Naive B cell (primary cell): Measurements from ENCODE around the gene ZNF808. TPM values are rescaled to one million over a fixed set of nuclear protein-coding genes. Genes with fewer than 3 reads are reported as not detected.
A peak's percentile ranks its signal among the peaks of the same experiment; 100 is the strongest.
"Not testable (repeated sequence)": the region's sequence is repeated elsewhere in the genome, so short reads cannot be mapped to it uniquely, and the experiment has no call there.

Experiments used
- ATAC-seq, 2 donors: fragments of 150-1000 bp; cut with Tn5 transposase; 2 replicates each; pipeline ENCODE4 v1.10.0; 2021; ENCODE audit warnings: low read depth in 2 of 2, mild to moderate bottlenecking in 2 of 2, moderate library complexity in 2 of 2
- DNase-seq: peaks from one replicate; pipeline ENCODE4 v3.0.0; 2022
- H3K27ac Mint-ChIP-seq, 6 donors: one replicate each; pipeline ENCODE4 v1.8.0; 2020 to 2022; ENCODE audit warnings: mild to moderate bottlenecking in 6 of 6, mixed read lengths in 6 of 6, moderate library complexity in 5 of 6, inconsistent platforms in 2 of 6
- H3K27me3 Mint-ChIP-seq, 3 donors: one replicate each; pipeline ENCODE4 v1.8.0; 2021 to 2022; ENCODE audit warnings: mixed read lengths in 3 of 3, mild to moderate bottlenecking in 1 of 3
- H3K36me3 Mint-ChIP-seq, 2 donors: one replicate each; pipeline ENCODE4 v1.8.0; 2020 to 2022; ENCODE audit warnings: mixed read lengths in 2 of 2, inconsistent platforms in 1 of 2, mild to moderate bottlenecking in 1 of 2
- H3K4me1 Mint-ChIP-seq, 3 donors: one replicate each; pipeline ENCODE4 v1.8.0; 2020 to 2022; ENCODE audit warnings: mixed read lengths in 3 of 3, inconsistent platforms in 1 of 3, mild to moderate bottlenecking in 1 of 3, moderate library complexity in 1 of 3
- H3K4me3 Mint-ChIP-seq, 8 donors: one replicate each; pipeline ENCODE4 v1.8.0; 2020 to 2022; ENCODE audit warnings: mild to moderate bottlenecking in 8 of 8, mixed read lengths in 8 of 8, moderate library complexity in 8 of 8, inconsistent platforms in 2 of 8
- H3K9me3 Mint-ChIP-seq, 7 donors: one replicate each; pipeline ENCODE4 v1.8.0; 2020 to 2022; ENCODE audit warnings: mixed read lengths in 7 of 7, mild to moderate bottlenecking in 5 of 7, inconsistent platforms in 2 of 7, moderate library complexity in 1 of 7
- polyA plus RNA-seq, 6 donors: library from polyadenylated mRNA; unstranded; fragments of 300-500 nt; fragmentation: Illumina TruSeq; gene quantifications; one replicate each; pipeline ENCODE4 v1.2.3, GENCODE V29; 2021; ENCODE audit warnings: low read depth in 6 of 6

ZNF808 gene
- polyA plus RNA-seq, 6 donors from 2014 or later = 8.8 to 20.2 (median 9.7) TPM; not detected in 1

DNA sequence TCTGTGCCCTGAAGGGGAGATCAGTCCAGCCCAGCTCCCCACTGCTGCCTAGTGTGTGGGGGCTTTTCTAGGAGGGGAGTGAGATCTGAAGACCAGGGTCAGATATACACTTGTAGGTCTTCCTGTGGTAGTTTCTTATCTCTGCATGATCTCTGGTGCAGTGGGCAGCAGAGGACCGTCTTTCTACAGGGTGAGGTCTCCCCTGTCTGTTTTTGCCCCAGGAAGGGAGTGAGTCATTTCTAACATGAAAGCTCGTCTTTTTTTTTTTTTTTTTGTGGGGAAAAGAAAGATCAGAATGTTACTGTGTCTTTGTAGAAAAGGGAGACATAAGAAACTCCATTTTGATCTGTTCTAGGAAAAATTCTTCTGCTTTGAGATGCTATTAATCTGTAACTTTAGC is 8.8 kb upstream of the ZNF808 start:
- no peak for ATAC-seq
- peak overlapping the region in 1 of 6 donors; percentile 18 for H3K27ac Mint-ChIP-seq
- peaks cover 22 to 62% of the 10 kb centered on the region in 2 donors for H3K36me3 Mint-ChIP-seq

DNA sequence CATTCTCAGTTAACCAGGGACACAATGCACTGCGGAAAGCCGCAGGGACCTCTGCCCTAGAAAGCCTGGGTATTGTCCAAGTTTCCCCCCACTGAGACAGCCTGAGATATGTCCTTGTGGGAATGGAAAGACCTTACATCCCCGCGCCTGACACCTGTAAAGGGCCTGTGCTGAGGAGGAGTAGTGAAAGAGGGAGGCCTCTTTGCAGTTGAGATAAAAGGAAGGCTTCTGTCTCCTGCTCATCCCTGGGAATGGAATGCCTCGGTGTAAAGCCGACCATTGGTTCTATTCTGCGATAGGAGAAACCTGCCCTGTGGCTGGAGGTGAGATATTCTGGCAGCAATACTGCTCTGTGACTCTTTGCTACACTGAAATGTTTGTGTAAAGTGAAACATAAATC is 8.3 kb upstream of the ZNF808 start:
- Mint-ChIP-seq H3K36me3 (peaks cover 18 to 62% of the 10 kb centered on the region in 2 donors), H3K9me3 (peaks cover 7 to 79% (median 63%) of the 10 kb centered on the region in 7 donors), H3K27me3 (peaks cover 6 to 33% (median 17%) of the 10 kb centered on the region in 3 donors)
- H3K4me3 Mint-ChIP-seq, H3K4me1 Mint-ChIP-seq, DNase-seq, ATAC-seq, H3K27ac Mint-ChIP-seq: not testable (repeated sequence)

More for the DNA sequence above, 8.8 kb upstream of the ZNF808 start:
- peaks cover 0 to 2% (median 0%) of the 10 kb centered on the region in 3 donors for H3K4me1 Mint-ChIP-seq
- H3K4me3 Mint-ChIP-seq = no peak overlapping the region
- peaks cover 6 to 33% (median 17%) of the 10 kb centered on the region in 3 donors for H3K27me3 Mint-ChIP-seq
- H3K9me3 Mint-ChIP-seq = peaks cover 7 to 85% (median 68%) of the 10 kb centered on the region in 7 donors
- no peak for DNase-seq

DNA sequence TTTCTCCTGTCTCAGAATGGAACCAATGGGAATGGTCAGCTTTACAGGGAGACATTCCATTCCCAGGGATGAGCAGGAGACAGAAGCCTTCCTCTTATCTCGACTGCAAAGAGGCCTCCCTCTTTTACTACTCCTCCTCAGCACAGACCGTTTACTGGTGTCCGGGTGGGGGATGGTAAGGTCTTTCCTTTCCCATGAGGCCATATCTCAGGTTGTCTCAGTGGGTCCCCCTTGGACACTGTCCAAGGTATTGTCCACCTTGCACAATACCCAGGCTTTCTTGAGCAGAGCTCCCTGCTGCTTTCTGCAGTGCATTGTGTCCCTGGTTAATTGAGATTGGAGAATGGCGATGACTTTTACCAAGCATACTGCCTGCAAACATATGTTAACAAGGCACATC is 7.5 kb upstream of the ZNF808 start:
- no peak overlapping the region for H3K4me3 Mint-ChIP-seq
- H3K36me3 Mint-ChIP-seq = peaks cover 18 to 62% of the 10 kb centered on the region in 2 donors
- H3K27ac Mint-ChIP-seq = no peak overlapping the region
- H3K27me3 Mint-ChIP-seq = peaks cover 6 to 33% (median 17%) of the 10 kb centered on the region in 3 donors
- no peaks in the 10 kb centered on the region for H3K4me1 Mint-ChIP-seq
- DNase-seq (no peak), ATAC-seq (no peak)
- peaks cover 7 to 71% (median 56%) of the 10 kb centered on the region in 7 donors for H3K9me3 Mint-ChIP-seq

DNA sequence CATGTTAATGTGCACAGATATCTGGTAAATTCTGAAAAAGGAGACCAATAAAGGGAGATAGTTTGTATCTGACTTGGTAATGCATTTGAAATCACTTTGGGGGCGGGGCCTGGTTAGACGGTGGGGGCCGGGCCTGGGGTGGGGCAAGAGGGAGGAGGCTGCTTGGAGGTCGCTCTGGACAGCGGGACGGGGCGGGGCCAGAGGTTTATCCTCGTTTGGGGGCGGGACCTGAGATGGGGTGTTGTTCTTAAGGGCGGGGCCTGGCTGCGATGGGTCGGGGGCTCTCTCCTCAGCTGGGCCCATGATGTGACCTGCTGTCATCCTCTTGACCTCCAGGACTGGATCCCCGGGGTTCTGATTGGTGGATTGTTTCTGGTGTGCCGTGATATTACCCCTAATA is 4.9 kb upstream of the ZNF808 start:
- Mint-ChIP-seq H3K9me3 (peaks cover 0 to 52% (median 34%) of the 10 kb centered on the region in 7 donors), H3K4me1 (peaks cover 0 to 8% (median 6%) of the 10 kb centered on the region in 3 donors), H3K36me3 (peaks cover 8 to 41% of the 10 kb centered on the region in 2 donors), H3K27me3 (peaks cover 6 to 33% (median 17%) of the 10 kb centered on the region in 3 donors), H3K4me3 (peak overlapping the region in 1 of 8 donors; percentile 41), H3K27ac (no peak overlapping the region)
- ATAC-seq = no peak
- DNase-seq = no peak

DNA sequence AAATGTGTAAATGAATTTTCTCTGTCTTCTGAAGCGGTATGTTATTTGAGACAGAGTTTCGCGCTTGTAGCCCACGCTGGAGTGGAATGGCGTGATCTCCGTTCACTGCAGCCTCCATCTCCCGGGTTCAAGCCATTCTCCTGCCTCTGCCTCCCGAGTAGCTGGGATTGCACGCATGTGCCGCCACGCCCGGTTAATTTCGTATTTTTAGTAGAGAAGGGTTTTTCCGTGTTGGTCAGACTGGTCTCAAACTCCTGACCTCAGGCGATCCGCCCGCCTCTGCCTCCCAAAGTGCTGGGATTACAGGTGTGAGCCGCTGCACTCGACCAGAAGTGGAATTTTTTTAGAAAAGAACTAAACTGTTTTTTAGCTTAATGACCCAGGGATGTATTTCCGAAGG is 3.4 kb upstream of the ZNF808 start:
- H3K36me3 Mint-ChIP-seq = peaks cover 8 to 44% of the 10 kb centered on the region in 2 donors
- ATAC-seq (no peak), DNase-seq (no peak)
- peaks cover 8 to 45% (median 29%) of the 10 kb centered on the region in 7 donors for H3K9me3 Mint-ChIP-seq
- peaks cover 6 to 23% (median 17%) of the 10 kb centered on the region in 3 donors for H3K27me3 Mint-ChIP-seq
- H3K4me3 Mint-ChIP-seq = no peak overlapping the region
- no peak overlapping the region for H3K27ac Mint-ChIP-seq
- peaks cover 13 to 21% (median 18%) of the 10 kb centered on the region in 3 donors for H3K4me1 Mint-ChIP-seq

DNA sequence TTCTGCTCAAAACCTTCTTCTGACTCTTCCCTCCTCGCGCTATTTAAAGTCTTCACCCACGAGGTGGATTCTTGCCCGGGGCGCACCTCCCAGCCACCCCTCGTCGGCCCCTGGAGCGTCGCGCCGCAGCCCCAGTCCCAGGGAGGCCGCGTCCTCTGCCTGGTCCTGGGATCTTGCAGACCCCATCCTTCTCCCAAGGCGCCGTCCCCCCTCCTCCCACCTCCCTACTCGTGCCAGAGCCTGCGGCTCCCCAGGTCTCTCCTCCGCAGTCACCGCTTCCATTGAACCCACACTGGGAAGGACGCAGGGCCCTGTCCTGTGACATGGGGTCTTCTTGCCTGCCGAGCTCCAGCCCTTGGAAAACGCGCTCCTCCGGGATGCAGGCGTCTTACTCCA is 486 bp downstream of the ZNF808 start:
- peak overlapping the region; percentile 91 to 100 (median 98) for H3K4me3 Mint-ChIP-seq

DNA sequence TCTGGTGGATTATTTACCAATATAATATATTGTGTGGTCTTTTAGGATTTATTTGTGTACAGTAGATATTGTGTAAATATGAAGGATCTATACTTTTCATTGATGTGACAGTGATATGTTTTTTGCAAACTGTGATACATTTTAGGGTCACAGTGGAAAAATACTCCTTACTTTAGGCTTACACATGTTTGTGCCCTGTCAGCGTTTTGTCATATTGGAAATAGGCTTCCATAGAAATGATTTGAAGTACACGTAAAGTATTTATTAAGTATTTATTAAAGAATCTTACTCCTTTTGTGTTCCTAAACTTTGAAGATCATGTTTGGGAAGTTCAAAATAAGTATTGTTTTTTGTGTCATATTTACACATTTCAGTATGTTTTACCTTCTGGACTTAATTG is 5.0 kb downstream of the ZNF808 start:
- Mint-ChIP-seq H3K27me3 (no peaks in the 10 kb centered on the region), H3K9me3 (peaks cover 0 to 8% (median 0%) of the 10 kb centered on the region in 7 donors), H3K4me1 (peaks cover 29 to 48% (median 41%) of the 10 kb centered on the region in 3 donors), H3K4me3 (peak overlapping the region in 1 of 8 donors; percentile 67), H3K36me3 (peaks cover 8 to 13% of the 10 kb centered on the region in 2 donors), H3K27ac (no peak overlapping the region)
- DNase-seq (no peak), ATAC-seq (no peak)

More for the DNA sequence above, 486 bp downstream of the ZNF808 start:
- peaks cover 2 to 16% (median 5%) of the 10 kb centered on the region in 7 donors for H3K9me3 Mint-ChIP-seq
- H3K27ac Mint-ChIP-seq = peak overlapping the region; percentile 96 to 100 (median 99)
- H3K36me3 Mint-ChIP-seq = peaks cover 8 to 16% of the 10 kb centered on the region in 2 donors
- peak in 1 of 2 donors; percentile 2 for ATAC-seq
- DNase-seq = no peak
- peaks cover 19 to 23% (median 22%) of the 10 kb centered on the region in 3 donors for H3K4me1 Mint-ChIP-seq
- H3K27me3 Mint-ChIP-seq = no peaks in the 10 kb centered on the region

DNA sequence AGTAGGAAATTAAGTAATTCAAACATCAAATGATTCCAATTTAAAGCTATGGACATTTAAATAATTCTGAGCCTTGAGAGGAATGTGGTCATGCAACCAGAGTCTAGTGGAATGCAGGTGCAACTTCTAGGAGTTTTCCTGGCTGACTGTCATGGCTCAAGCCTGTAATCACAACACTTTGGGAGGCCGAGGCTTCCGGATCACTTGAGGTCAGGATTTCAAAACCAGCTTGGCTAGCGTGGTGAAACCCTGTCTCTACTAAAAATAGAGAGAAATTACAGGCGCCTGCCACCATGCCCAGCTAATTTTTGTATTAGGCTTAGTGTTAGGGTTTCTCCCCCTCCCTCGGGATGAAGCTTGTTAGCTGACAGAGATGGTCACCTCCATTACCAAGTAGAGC is 6.4 kb downstream of the ZNF808 start:
- H3K4me1 Mint-ChIP-seq = peaks cover 25 to 44% (median 37%) of the 10 kb centered on the region in 3 donors
- H3K4me3 Mint-ChIP-seq = peak overlapping the region in 3 of 8 donors; percentile 77 to 95 (median 93)
- no peaks in the 10 kb centered on the region for H3K27me3 Mint-ChIP-seq
- no peak overlapping the region for H3K27ac Mint-ChIP-seq
- H3K36me3 Mint-ChIP-seq = peaks cover 8 to 11% of the 10 kb centered on the region in 2 donors
- DNase-seq (no peak), ATAC-seq (no peak)
- peaks cover 0 to 10% (median 1%) of the 10 kb centered on the region in 7 donors for H3K9me3 Mint-ChIP-seq

DNA sequence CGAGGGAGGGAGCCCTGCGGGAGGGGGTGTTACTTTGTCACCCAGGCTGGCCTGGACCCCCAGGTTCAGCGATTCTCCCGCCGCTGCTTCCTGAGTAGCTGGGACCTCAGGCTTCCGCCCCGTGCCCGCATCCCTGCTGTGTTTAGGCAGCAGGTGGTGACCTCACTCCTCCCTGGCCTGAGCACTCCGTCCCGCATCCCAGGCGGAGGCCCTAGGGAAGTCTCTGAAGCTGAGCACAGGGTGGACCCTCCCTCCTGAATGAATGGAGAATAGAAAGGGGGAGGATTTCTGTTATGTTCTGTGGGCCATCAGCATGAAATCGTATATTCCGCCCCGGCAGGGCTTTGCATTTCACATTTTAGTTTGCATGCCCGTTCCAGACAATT is 7.9 kb downstream of the ZNF808 start:
- peaks cover 0 to 15% (median 2%) of the 10 kb centered on the region in 7 donors for H3K9me3 Mint-ChIP-seq
- peaks cover 22 to 43% (median 33%) of the 10 kb centered on the region in 3 donors for H3K4me1 Mint-ChIP-seq
- H3K36me3 Mint-ChIP-seq = peaks cover 8 to 12% of the 10 kb centered on the region in 2 donors
- DNase-seq, H3K27me3 Mint-ChIP-seq: not testable (repeated sequence)
- peak overlapping the region in 4 of 6 donors; percentile 54 to 96 (median 85) for H3K27ac Mint-ChIP-seq
- H3K4me3 Mint-ChIP-seq = peak overlapping the region; percentile 88 to 98 (median 96)
- ATAC-seq = peak; percentile 3 to 4

DNA sequence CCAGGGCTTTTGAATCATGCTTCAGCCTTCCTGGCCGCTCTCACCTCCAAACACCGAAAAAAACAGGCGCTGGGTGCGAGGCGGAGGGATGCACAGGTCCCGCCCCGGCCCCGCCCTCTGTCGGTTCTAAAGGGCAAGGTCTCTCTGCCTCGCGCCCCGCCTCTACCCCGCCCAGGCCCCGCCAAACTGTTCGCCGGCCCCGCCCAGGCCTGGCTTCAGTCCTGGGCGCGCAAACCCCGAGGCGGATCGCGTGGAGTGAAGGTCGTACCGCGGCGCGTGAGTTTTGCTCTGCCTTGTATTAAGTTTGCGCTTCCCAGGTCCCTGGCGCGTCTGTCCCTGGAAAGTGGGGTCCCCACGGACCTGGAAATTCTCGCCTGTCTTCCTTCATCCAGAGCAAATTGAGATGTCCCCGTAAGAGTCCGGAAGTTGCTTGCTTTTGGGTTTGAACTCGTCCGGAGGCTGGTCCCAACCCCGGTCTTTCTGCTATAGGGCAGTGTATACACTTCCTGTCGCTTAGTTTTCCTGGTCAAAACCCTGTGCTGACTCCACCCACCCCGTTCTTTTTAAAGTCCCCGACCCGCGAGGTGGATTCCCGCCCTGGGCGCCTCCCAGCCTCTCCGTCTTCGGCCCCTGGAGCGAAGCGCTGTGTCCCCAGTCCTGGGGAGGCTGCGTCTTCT is 8.4 kb downstream of the ZNF808 start:
- H3K27ac Mint-ChIP-seq = peak overlapping the region; percentile 79 to 96 (median 92)
- ATAC-seq (peak; percentile 93 to 95), DNase-seq (peak; percentile 72)
- H3K4me3 Mint-ChIP-seq = peak overlapping the region; percentile 88 to 98 (median 96)
- H3K9me3 Mint-ChIP-seq = peaks cover 0 to 20% (median 2%) of the 10 kb centered on the region in 7 donors
- peaks cover 8 to 12% of the 10 kb centered on the region in 2 donors for H3K36me3 Mint-ChIP-seq
- H3K27me3 Mint-ChIP-seq = no peaks in the 10 kb centered on the region
- H3K4me1 Mint-ChIP-seq = peaks cover 22 to 43% (median 33%) of the 10 kb centered on the region in 3 donors

DNA sequence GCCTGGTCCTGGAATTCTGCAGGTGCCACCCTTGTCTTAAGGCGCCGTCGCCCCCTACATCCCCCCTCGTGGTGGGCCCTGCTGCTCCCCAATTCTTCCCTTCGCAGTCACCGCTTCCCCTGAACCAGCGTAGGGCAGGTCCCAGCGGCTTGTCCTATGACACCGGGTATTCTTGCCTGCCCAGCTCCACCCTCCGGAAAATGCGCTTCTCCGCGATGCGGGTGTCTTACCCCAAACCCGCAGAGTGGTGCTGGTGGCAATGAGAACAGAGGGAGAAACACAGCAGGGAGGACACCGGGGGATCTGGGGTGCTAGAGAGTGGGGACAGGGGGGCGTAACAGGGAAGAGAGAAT is 9.0 kb downstream of the ZNF808 start:
- peak; percentile 44 to 46 for ATAC-seq
- peak overlapping the region; percentile 79 to 96 (median 92) for H3K27ac Mint-ChIP-seq
- peaks cover 22 to 43% (median 33%) of the 10 kb centered on the region in 3 donors for H3K4me1 Mint-ChIP-seq
- peak overlapping the region; percentile 88 to 98 (median 96) for H3K4me3 Mint-ChIP-seq
- no peaks in the 10 kb centered on the region for H3K27me3 Mint-ChIP-seq
- DNase-seq = peak; percentile 28
- H3K9me3 Mint-ChIP-seq = peaks cover 0 to 24% (median 2%) of the 10 kb centered on the region in 7 donors
- H3K36me3 Mint-ChIP-seq = peaks cover 8 to 12% of the 10 kb centered on the region in 2 donors

DNA sequence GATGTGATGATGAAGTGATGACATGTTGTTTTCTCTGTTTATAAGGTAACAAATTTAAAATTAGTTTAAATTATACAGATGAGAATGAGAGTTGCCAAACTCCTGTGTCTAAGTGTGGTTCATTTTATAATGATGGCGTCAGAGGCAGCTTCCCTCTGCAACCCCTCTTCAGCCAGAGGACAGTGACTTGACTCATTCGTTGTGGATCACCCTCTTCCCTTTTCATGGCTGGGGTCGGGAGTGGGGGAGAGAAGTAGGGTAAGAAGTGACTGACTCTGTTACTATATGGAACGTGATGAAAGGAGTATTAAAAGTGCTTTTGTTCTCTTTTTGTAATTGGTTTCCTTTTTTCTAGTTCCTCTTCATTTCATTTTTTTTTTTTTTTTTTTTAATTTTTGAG is 11.3 kb downstream of the ZNF808 start:
- DNase-seq, ATAC-seq, H3K27me3 Mint-ChIP-seq, H3K27ac Mint-ChIP-seq: not testable (repeated sequence)
- Mint-ChIP-seq H3K4me1 (peaks cover 30 to 53% (median 33%) of the 10 kb centered on the region in 3 donors), H3K9me3 (peaks cover 0 to 42% (median 4%) of the 10 kb centered on the region in 7 donors), H3K4me3 (peak overlapping the region in 2 of 8 donors; percentile 12 to 24), H3K36me3 (peaks cover 14 to 25% of the 10 kb centered on the region in 2 donors)

DNA sequence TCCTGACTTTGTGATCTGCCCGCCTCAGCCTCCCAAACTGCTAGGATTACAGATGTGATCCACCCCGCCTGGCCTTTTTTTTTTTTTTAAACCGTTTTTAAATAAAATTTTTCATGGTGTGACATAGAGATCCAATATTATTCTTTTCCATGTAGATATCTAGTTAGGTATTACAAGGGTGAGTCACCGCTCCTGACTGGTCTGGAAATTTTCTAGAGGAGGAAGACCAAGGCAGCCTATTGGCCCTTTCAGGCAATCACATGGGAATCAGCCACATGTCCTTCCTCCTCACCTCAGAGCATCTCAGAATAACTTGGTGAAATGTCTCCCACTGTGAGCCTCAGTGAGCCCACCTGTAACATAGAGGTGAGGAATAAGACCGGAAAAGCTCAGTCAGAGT is 13.7 kb downstream of the ZNF808 start:
- H3K4me3 Mint-ChIP-seq, ATAC-seq, H3K27me3 Mint-ChIP-seq, DNase-seq, H3K27ac Mint-ChIP-seq: not testable (repeated sequence)
- H3K36me3 Mint-ChIP-seq = peaks cover 22 to 37% of the 10 kb centered on the region in 2 donors
- peaks cover 0 to 50% (median 4%) of the 10 kb centered on the region in 7 donors for H3K9me3 Mint-ChIP-seq
- peaks cover 26 to 34% (median 27%) of the 10 kb centered on the region in 3 donors for H3K4me1 Mint-ChIP-seq
